CD4-positive, alpha-beta T cell treated with Interleukin-10 for 1 hour (primary cell): ENCODE measurements around the gene ISLR2.
"Not testable (repeated sequence)": the region's sequence is repeated elsewhere in the genome, so short reads cannot be mapped to it uniquely, and the experiment has no call there.

Experiments used
- DNase-seq: peaks from one replicate; pipeline ENCODE4 v3.0.0-alpha.2; 2020

Gene ISLR2

DNA sequence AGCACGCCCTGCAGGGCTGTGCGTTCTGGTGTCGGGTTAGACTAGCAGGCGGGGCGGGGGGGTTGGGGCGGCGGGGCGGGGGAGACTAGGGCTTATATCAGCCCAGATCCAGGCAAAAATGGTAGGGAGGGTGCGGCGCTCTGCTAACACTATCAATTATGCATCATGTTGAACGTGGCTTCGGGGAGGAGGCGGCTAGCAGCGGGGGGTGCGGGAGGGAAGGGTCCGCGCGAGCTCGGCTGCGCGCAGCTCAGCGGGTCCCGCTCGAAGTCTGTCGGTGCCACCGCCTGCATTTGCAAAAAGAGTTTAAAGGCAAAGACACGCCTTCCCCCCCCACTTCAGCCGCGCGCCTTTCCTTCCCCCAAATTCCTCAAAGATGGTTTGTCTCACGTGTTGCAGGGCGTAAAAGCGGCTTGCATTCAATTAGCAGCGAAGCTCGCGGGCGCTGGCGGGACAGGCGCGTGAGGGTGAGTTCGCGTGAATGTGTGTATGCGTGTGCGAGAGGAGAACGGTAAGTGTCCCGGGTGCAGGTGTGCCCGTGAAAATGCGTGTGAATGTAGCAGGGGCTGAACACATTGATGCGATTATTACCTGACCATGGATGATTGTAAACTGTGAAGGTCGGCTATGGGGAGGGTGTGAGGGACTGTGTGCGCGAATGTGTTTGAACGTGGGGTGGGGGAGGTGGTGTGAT, at the start of gene ISLR2:
ISLR2 (plus strand) TSS at position 432 of the 694 bp plus-strand sequence. CDS start 2,169 bp downstream, outside the sequence.
- no peak for DNase-seq

DNA sequence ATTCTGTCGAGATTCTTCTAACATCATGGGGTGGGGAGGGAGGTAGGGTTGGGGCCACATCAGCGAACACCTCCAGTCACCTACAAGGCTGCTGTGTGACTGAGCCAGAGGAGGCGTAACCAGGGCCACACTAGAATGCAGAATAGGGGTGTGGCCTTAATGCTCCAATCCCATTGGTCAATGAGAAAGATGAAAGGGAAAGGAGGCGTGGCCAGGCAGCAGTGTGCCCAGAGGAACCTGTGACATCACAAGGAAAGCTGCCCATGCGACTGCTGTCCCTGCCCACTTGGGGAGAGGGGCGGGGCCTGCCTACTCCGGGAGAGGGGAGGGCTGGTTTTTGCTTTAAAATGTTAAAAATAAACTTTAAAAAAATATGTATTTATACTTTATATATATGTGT, 47.9 kb upstream of the ISLR2 start, which contains the start of gene GOLGA6A:
GOLGA6A (minus strand) TSS at position 101 of the 400 bp plus-strand sequence; CDS start at position 60, 41 bp downstream.
- DNase-seq: not testable (repeated sequence)

GRCh38 chr15:74094567-74094966, 35.8 kb upstream of the ISLR2 start:
- DNase-seq: not testable (repeated sequence)

DNA sequence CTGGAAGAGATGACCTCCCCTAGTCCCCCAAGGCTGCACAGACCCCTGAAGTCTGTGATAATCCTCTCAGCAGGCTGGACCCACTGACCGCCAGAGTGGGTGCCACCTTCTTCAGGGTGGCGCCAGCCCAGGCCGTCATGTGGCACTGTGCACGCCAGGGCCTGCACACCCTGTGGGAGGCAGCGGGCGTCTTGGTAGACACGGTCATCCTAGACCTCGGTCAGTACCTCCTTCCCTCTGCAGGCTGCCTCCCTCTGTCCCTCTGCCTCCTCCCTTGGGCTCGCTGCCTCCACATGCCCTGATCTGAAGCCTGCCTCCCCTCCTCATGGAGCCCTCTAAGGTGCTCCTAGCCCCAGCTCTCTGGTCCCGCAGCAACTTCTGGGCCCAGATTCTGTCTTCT, 34.8 kb upstream of the ISLR2 start:
- not testable (repeated sequence) for DNase-seq

DNA sequence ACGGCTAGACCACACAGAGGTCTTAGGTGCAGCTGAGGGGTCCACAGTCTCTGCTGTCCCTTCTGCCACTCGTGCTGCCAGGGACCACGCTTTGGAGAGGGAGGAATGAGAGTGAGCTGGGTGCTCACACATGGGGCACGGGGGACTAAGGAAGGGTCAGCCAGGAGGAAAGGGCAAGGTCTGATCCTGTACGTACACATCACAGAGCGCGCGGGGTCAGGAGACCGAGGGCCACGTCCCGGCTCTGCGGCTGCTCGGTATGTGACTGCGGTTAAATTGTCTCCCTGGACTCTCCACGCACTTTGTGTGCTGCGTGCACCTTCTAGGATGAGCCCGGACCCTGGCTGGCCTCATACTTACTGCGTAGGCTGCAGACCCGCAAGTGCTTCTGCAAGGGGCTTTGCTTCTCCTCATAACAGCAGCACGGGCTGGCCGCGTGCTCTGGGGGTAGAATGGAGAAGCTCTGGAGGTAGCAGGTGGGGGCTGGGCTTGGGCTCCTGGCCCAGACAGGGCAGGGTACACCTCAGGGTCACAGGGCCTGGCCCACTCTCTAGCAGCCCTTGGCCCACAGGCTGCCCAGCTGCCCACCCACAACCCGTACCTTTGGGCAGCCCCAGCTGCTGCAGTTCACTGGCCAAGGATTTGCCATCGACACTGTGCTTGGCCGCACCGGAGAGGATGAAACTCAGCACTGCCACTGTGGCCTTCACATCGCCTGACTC, 33.5 kb upstream of the ISLR2 start:
- DNase-seq: not testable (repeated sequence)

GRCh38 chr15:74099963-74100733, 30.2 kb upstream of the ISLR2 start:
- peak; percentile 72 for DNase-seq

DNA sequence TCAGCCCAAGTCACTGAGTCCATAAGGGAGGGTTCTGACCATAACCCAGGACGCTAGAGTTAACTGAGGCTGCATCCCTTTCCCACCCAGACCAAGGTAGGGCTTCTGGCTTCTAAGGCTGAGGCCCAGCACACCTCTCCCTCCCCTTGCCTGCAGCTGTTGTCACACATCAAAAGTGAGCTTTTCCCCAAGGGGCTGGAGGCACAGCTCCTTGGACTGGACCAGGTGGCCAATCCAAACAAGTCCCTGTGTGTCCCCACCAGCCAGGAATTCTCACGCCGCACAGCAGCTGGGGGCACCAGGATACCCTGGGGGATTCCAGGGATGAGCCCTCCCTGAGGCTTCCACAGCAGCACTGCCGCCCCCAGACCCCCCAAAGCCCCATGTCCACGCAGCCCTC, 22.3 kb upstream of the ISLR2 start:
- DNase-seq: no peak

DNA sequence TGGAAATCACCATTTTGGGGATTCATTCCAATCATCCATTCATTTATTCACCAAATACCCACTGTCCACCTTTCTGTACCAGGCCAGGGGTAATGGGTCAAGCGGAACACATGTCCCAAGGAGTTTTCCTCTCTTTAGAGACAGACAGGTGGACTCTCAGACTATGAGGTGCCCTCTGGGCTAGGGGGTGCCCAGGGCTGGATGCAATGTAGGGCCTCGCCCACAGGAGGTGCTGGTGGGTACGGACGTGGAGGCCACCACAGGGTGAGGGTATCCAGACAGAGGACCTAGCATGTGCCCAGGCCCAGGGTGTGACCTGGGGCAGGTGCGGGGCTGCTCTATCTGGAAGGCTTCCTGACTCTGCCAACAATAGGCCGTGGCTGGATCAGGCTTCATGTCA, 21.8 kb upstream of the ISLR2 start:
- not testable (repeated sequence) for DNase-seq

DNA sequence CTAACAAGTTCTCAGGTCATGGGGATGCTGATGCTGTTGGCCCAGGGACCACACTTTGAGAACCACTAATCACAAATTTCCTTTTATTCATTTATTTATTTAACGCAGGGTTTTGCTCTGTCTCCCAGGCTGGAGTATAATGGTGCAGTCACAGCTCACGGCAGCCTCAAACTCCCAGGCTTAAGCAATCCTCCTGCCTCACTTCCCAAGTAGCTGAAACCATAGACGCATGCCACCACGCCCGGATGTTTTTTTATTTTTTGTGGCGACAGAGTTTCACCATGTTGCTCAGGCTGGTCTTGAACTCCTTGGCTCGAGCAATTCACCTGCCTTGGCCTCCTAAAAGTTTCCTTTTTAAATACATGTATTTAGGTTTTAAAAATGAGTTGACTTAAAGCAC, 20.7 kb upstream of the ISLR2 start:
- DNase-seq: no peak

DNA sequence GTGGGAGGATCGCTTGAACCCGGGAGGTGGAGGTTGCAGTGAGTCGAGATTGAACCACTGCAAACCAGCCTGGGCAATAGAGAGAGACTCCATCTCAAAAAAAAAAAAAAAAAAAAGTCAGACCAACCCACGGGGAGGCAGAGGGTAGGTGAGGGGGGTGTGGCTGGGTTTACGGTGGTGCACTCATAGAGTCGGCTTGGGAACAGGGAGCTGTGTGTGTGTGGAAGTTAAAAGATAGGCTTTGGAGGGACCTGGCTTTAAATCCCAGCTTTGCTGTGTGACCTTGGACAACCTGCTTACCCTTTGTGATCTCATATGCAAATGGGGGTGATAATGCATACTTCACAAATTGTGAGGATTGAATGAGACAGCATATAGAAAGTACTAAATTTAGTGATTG, 10.0 kb upstream of the ISLR2 start:
- no peak for DNase-seq

- DNase-seq: no peak
Measured at GRCh38 chr15:74121039-74121438, 9.3 kb upstream of the ISLR2 start.

GRCh38 chr15:74121858-74122257, 8.5 kb upstream of the ISLR2 start:
- no peak for DNase-seq

DNA sequence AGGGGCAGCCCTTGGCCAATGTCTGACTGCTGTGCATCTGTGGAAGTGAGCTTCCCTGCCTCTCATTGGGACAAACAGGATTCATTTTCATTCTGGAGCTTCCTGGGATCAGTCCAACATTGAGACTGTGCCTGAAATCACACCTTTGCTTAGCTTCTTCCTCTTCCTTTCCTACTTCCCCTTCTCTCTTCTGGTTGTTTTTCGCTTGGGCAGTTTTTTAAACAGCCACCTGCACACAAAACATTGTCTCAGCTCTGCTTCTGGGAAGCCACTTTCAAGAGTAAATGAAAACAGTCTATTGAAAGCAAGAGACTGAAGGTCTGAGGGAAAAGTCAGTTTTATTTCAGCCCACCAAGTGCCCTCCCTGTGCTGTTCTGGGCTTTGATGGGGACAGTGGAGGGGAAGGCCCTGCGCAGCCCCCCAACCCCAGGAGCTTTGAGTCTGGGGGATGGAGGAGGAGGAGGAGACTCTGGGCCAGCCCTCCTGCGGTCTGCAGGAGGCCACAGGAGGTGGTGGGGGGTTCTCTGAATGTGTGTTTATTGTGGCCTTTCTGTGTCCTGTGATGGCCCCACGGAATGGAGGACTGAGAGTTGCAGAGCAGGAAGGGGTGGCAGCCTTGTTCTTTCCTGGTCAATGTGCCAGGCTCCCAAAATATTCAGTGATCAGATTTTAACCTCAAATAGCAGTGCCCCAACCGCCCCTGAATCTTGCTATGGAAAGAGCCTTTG, 7.8 kb upstream of the ISLR2 start:
- DNase-seq: no peak

DNA sequence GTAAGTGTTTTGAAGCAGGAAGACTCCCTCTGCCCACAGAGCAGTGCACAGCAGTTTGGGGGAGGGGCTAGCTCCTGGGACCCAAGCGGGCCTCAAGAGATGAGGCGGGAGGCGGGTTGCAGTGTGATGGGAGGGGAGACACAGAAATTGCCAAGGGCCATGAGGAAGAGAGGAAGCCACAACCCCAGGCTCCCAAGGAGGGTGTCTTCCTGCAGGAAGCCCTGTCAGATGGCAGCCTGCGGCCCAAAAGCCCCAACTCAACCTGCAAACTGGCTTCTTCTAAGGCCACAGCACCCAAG, 7.3 kb upstream of the ISLR2 start:
- no peak for DNase-seq

GRCh38 chr15:74123658-74124057, 6.7 kb upstream of the ISLR2 start:
- no peak for DNase-seq

GRCh38 chr15:74124196-74124595, 6.2 kb upstream of the ISLR2 start:
- no peak for DNase-seq

- DNase-seq: no peak
Measured at GRCh38 chr15:74124759-74125158, 5.6 kb upstream of the ISLR2 start.

DNA sequence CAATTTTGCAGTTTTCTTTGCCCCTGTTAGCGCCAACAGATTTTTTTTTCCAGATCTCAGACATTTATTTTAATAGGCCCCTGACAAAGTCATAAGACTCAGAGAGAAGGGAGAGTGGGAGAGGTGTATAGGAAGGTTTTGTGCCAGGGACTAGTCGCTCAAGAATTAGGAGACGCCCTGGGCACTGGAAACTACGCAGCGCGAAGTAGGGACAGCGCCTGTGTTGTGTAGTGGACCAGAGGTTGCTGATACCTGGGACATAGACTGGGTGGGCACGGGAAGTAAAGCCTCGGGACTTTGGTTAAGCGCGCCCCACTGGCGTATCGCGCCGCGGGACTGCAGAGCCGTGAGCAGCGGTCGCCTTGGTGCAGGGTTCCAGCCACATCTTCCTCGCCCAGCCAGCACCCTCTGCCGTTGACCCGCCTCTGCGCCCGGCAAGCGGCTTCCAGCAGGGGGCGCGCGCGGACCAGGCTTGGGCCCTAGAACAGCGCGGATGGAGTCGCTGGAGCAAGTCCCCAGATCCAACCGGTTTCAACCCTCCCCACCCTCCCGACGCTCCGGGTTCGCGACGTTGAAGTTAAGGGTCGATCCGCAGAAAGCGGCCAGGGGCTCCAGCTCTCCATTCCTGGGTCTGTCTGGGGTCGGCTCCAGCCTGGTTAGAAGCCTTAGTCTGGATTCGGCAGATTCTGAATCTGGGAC, 3.0 kb upstream of the ISLR2 start:
- peak; percentile 76 for DNase-seq

DNA sequence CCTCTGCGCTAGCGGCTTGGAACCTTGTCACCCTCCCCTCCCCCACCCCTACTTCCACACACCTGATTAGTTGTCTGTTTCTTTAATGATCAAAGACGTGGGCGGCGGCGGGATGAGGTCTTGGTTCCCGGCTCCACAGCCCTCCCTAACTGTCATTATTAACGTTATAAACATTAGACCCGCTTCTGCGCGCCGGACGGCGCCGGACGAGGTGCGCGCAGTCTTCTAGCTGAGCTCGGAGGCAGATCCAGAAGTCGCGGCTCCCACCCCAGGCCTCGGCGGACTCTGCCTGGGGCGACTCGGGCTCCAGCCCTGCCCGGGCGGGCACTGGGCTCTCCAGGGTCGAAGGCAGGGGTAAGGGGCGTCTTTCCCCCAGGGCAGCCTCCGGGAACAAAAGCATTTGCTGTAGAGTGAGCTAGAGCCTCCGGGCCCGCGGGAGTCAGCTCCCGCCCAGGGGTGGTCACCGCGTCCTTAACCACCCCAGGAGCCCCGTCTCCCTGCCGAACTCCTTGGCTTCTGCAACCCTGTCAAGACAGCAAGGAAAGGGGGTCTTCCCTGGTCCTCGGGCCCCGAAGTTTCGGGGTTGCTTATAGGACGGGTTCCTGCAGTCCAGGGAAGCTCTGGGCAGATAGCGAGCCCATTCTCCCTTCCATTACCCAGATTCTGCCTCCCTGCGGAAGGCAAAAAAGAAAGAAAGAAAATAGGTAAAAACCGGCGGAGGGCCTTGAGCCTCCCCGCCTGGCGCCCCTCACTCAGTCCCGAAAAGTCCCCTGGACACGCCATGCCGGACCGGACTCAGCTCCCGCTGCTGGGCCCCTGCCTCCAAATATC, 2.2 kb upstream of the ISLR2 start:
- DNase-seq: no peak

DNA sequence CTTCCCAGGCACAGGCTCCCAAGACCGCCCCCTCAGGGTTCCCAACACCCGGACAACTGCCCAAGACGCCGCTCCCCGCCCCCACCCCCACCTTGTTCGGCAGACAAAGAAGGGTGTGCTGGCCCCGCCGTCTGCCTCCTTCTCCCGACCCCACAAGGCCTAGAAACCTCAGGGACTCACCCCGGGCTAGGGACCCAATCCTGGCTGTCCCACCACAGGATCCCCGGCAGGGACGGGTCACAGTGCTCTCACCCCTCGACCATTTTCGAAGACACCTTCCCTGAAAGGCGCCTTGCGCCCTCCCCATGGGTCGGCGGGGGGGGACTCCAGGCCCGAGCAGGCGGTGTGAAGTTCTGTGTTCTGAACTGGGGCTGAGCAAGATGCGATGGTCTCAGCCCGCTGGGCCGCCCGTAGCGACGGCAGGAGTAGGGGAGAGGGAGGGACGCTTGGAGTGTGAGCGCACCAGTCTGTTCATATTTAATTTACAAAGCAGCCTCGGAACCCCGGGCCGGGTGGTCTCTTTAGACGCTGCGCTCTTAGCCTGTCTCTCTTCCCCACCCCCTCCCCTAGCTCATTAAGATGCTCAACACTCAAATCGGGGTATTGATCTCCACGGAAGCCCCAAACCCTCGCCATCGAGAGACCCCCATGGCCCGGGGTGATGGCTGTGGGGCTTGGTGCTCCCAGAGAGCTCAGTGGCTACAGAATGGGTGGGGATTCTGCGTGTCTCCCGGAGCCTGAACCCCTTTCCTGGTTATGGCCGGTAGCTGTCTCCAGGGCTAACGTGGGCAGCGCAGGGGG, 1.4 kb upstream of the ISLR2 start:
- no peak for DNase-seq
